Chondrocyte (in vitro differentiated cells): Measurements from ENCODE around the gene COA1. TPM values are rescaled to one million over a fixed set of nuclear protein-coding genes. Genes with fewer than 3 reads are reported as not detected.
"Not testable (repeated sequence)": the region's sequence is repeated elsewhere in the genome, so short reads cannot be mapped to it uniquely, and the experiment has no call there.

Experiments used
- DNase-seq: peaks from one replicate; pipeline ENCODE4 v3.0.0; 2021; ENCODE audit warnings: mixed read lengths, low spot score
- H3K27ac Mint-ChIP-seq: one replicate; pipeline ENCODE4 v1.8.0; 2021; ENCODE audit warnings: mild to moderate bottlenecking, moderate library complexity, mixed read lengths; ENCODE audit not compliant: unreplicated experiment
- H3K27me3 Mint-ChIP-seq: 2 replicates; pipeline ENCODE4 v1.8.0; 2021; ENCODE audit warnings: low read depth, mixed read lengths
- H3K36me3 Mint-ChIP-seq: 2 replicates; pipeline ENCODE4 v1.8.0; 2021; ENCODE audit warnings: low read depth, mixed read lengths
- H3K4me1 Mint-ChIP-seq: 2 replicates; pipeline ENCODE4 v1.8.0; 2021; ENCODE audit warnings: low read depth, mild to moderate bottlenecking, mixed read lengths
- H3K4me3 Mint-ChIP-seq: one replicate; pipeline ENCODE4 v1.8.0; 2021; ENCODE audit warnings: mild to moderate bottlenecking, moderate library complexity, mixed read lengths; ENCODE audit not compliant: unreplicated experiment
- H3K9me3 Mint-ChIP-seq: 2 replicates; pipeline ENCODE4 v1.8.0; 2021; ENCODE audit warnings: low read depth, mixed read lengths
- total RNA-seq: library from RNA; stranded (reverse); gene quantifications from 3 replicates; pipeline ENCODE4 v1.2.1, GENCODE V29; 2021
- TF ChIP-seq, protein P1 (sequence below): fragments of 200-600 bp; sonication (generic); IDR thresholded peaks from 2 replicates; pipeline ENCODE4 v1.5.0; 2021; ENCODE audit warnings: antibody characterized with exemption, mild to moderate bottlenecking, moderate library complexity

The COA1 gene
- total RNA-seq, 1 donor from 2014 or later: 33.5 TPM

DNA sequence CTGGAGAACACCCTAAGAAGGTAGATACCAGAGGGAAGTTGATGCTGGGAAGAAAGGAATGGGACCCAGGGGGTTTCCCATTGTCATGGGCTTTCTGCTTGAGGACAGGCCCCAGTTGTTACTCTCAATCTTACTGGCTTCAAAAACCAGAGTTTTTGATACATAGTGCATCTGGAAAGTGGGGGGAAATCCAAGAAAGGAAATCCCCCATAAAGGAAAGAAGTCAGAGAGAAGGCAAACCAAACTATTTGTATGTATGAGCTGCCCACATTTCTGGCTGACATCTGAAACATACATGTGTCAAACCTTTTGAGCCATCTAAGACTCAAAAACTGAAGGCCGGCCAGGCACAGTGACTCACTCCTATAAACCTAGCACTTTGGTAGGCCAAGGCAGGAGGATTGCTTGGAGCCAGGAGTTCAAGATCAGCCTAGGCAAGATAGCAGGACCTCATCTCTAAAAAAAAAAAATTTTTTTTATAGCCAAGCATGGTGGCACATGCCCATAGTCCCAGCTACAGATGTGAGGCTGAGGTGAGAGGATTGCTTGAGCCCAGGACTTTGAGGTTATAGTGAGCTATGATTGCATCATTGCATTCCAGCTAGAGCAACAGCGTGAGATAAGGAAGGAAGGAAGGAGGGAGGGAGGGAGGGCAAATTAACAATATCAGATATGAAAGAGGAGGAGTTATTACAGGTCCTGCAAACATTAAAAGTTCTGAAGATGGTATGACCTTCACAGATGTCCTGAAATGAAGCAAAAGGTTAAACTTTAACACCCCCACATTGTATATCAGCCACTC lies 6.7 kb upstream of the COA1 start:
- Mint-ChIP-seq H3K4me1 (no peaks in the 10 kb centered on the region), H3K27ac (no peak overlapping the region), H3K27me3 (peaks cover 15% of the 10 kb centered on the region), H3K4me3 (no peak overlapping the region), H3K9me3 (no peaks in the 10 kb centered on the region), H3K36me3 (no peaks in the 10 kb centered on the region)
- TF ChIP-seq, protein P1, sequence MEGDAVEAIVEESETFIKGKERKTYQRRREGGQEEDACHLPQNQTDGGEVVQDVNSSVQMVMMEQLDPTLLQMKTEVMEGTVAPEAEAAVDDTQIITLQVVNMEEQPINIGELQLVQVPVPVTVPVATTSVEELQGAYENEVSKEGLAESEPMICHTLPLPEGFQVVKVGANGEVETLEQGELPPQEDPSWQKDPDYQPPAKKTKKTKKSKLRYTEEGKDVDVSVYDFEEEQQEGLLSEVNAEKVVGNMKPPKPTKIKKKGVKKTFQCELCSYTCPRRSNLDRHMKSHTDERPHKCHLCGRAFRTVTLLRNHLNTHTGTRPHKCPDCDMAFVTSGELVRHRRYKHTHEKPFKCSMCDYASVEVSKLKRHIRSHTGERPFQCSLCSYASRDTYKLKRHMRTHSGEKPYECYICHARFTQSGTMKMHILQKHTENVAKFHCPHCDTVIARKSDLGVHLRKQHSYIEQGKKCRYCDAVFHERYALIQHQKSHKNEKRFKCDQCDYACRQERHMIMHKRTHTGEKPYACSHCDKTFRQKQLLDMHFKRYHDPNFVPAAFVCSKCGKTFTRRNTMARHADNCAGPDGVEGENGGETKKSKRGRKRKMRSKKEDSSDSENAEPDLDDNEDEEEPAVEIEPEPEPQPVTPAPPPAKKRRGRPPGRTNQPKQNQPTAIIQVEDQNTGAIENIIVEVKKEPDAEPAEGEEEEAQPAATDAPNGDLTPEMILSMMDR: no peak
- DNase-seq: no peak

DNA sequence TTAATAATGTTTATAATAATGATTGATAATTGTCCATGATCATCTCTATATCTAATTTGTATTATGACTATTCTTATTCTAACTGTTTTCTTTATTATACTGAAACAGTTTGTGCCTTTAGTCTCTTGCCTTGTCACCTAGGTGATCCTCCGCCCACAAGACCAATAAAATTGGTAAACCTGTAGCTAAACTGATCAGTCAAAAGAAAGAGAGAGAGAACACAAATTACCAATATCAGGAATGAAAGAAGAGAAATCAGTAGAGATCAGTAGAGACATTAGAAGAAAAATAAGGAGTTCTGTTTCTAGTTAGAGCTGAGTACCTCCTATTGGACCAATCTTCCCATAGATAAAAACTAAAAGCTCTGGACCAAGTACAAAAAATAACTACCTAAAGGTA lies 6.1 kb upstream of the COA1 start:
- H3K27ac Mint-ChIP-seq: no peak overlapping the region
- H3K9me3 Mint-ChIP-seq: no peaks in the 10 kb centered on the region
- no peaks in the 10 kb centered on the region for H3K36me3 Mint-ChIP-seq
- no peak for DNase-seq
- H3K27me3 Mint-ChIP-seq: peaks cover 15% of the 10 kb centered on the region
- TF ChIP-seq, protein P1: no peak
- peaks cover under 1% of the 10 kb centered on the region for H3K4me1 Mint-ChIP-seq
- H3K4me3 Mint-ChIP-seq: no peak overlapping the region

DNA sequence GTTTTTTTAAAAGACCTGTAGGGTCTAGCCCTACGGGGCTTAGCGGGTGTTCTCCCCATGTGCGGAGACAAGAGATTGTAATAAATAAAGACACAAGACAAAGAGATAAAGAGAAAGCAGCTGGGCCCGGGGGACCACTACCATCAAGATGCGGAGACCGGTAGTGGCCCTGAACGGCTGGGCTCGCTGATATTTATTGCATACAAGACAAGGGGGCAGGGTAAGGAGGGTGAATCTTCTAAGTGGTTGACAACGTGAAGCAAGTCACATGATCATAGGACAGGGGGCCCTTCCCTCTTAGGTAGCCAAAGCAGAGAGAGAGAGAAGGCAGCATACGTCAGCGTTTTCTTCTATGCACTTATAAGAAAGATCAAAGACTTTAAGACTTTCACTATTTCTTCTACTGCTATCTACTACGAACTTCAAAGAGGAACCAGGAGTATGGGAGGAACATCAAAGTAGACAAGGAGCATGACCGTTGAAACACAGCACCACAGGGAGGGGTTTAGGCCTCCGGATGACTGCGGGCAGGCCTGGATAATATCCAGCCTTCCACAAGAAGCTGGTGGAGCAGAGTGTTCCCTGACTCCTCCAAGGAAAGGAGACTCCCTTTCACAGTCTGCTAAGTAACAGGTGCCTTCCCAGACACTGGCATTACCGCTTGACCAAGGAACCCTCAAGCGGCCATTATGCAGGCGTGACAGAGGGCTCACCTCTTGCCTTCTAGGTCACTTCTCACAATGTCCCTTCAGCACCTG lies 5.4 kb upstream of the COA1 start:
- H3K27ac Mint-ChIP-seq, DNase-seq, H3K4me3 Mint-ChIP-seq, H3K36me3 Mint-ChIP-seq, H3K4me1 Mint-ChIP-seq, H3K9me3 Mint-ChIP-seq: not testable (repeated sequence)
- peaks cover 15% of the 10 kb centered on the region for H3K27me3 Mint-ChIP-seq

DNA sequence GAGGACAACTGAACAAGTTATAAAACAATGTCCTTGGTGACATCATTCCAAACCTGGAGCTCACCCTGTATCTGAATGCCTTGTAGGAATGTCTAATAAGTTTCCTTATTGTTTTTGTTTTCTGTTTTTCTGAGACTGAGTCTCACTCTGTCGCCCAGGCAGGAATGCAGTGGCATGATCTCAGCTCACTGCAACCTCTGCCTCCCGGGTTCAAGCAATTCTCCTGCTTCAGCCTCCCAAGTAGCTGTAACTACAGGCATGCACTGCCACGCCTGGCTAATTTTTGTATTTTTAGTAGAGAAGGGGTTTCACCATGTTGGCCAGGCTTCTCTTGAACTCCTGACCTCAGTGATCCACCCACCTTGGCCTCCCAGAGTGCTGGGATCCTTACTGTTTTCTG lies 2.2 kb upstream of the COA1 start:
- H3K27ac Mint-ChIP-seq, H3K4me3 Mint-ChIP-seq, H3K27me3 Mint-ChIP-seq, DNase-seq, H3K36me3 Mint-ChIP-seq, H3K9me3 Mint-ChIP-seq: not testable (repeated sequence)
- H3K4me1 Mint-ChIP-seq: peaks cover 27% of the 10 kb centered on the region

DNA sequence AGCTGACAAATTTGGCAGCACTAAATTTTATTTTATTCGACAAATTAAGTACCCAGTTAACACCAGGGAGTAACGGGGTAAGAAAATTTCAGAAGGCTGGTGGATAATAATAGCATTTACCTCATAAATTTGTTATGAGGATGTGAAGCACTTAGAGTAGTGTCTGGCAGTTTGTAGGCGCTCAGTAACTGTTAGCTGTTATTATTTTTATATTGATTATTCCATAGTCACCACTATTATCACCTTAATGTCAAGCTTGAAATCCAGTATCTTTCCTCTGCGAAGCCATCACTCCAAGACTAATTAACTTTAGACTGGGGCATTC lies 563 bp upstream of the COA1 start:
- Mint-ChIP-seq H3K4me1 (peaks cover 37% of the 10 kb centered on the region), H3K4me3 (peak overlapping the region; percentile 88), H3K27me3 (peaks cover 7% of the 10 kb centered on the region), H3K36me3 (no peaks in the 10 kb centered on the region), H3K27ac (peak overlapping the region; percentile 92), H3K9me3 (no peaks in the 10 kb centered on the region)
- no peak for DNase-seq
- TF ChIP-seq, protein P1: no peak

DNA sequence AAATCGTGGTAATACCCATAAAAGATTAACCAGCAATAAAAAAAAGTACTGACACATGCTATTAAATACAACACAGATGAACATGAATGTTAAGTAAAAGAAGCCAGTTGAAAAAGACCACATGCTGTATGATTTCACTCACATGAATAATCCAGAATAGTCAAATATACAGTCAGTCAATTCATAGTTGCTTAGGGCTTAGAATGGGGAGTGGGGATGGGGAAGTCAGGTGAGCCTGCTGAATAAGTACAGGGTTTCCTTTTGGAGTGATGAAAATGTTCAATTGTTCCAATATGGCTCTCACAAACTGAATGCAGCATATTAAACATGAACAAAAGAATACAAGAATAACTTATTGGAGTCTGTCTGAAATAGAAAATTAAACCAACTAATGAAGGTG lies 1.8 kb downstream of the COA1 start:
- H3K4me1 Mint-ChIP-seq: peaks cover 41% of the 10 kb centered on the region
- H3K27me3 Mint-ChIP-seq: no peaks in the 10 kb centered on the region
- H3K4me3 Mint-ChIP-seq: no peak overlapping the region
- H3K36me3 Mint-ChIP-seq: no peaks in the 10 kb centered on the region
- no peak for DNase-seq
- H3K9me3 Mint-ChIP-seq: no peaks in the 10 kb centered on the region
- no peak overlapping the region for H3K27ac Mint-ChIP-seq
- TF ChIP-seq, protein P1: no peak
